HG03439 (cell line): ENCODE measurements around the gene MPV17L2.

Experiments
- ATAC-seq: cut with Tn5 transposase; IDR thresholded peaks from one replicate; pipeline ENCODE4 v1.9.1; 2021; ENCODE audit warnings: mild to moderate bottlenecking, moderate library complexity; ENCODE audit not compliant: unreplicated experiment

MPV17L2 gene

GRCh38 chr19:18232540-18233223 is 39.7 kb downstream of the MPV17L2 start:
- no peak for ATAC-seq

DNA sequence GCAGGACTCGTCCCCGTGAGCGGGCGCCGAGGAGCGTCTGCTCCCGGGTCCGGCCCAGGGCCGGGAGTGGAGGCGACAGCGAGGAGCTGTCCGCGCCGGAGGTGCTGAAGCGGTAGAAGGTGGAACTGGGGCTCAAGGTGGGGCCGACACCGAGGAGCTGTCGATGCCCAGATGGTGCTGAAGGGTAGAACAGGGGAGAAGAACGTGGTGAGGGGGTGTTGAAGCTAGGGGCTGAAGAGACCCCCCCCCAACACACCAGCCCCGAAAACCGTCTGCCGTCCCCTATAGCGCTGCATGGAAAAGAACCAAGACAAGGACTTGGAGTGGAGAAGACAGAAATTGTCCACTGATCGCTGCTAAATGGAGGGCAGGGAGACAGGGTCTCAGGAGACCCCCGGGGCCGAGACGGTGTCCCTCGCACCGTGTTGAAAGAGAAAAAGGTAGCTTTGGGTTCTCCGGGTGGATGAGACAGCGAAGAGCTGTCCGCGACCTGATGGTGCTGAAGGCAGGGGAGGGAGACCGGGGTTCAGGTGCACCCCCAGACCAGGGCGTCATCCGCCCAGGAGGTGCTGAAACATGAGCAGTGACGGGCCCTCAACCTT is 40.3 kb downstream of the MPV17L2 start:
- ATAC-seq, result no peak

DNA sequence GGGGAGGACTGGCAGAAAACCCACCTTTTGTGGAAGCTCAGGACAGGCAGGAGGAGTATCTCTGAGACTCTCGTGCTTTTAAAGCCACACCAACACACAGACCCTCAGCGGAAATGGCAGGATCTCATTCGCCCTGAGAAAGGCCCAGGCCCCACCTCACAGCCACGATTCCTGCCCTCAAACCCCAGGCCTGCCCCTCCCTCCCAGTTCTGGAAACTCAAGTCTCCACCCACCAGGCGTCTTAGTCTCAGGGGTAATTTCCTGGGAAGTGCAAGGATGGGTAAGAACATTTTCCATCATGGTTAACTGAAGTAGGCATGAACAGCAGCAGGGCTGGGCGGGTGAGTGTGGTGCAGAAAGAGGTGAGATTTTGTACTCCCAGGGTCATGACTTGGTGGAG is 41.2 kb downstream of the MPV17L2 start:
- no peak for ATAC-seq

DNA sequence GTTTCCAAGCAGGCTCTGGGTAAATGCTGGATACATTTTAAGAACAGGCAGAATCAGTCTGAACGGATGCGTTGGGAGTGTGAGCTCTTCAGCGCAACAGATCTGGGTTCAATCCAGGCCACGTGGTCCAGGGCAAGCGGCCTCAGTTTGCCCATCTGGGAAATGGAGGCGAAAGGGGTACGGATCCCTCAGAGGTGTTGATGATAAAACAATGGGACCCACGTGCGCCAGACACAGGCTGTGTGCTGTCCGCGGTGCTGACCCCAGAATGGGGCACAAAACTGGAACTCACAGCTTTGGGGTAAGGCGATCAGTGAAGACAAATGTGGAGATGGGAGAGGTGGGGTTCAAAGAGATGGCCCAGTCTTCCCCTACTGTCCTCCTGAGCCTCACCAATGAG is 46.3 kb downstream of the MPV17L2 start:
- no peak for ATAC-seq

- no peak for ATAC-seq
Measured at GRCh38 chr19:18245297-18245696, 52.3 kb downstream of the MPV17L2 start.
